ENCODE data around the gene FBXL5. TPM values are rescaled to one million over a fixed set of nuclear protein-coding genes. Genes with fewer than 3 reads are reported as not detected.

The FBXL5 gene
- total and polyA plus RNA-seq, 2 donors (not counting 3 experiments of a cell fraction or from before 2014, with no cell fraction given) = 42.2 to 60.2 TPM

GRCh38 chr4:15575966-15576365 lies 79.2 kb downstream of the FBXL5 start:
- no peak overlapping the region for H3K4me2 ChIP-seq (ENCODE audit: insufficient read depth, low read length)
- POLR2A ChIA-PET = no interaction called here
- intact Hi-C loops (cut with micrococcal nuclease) = no loop called here
- no peak overlapping the region for H3K9ac ChIP-seq (replicated peaks; ENCODE audit: extremely low read depth, insufficient read depth, low read length)
- no peaks in the 10 kb centered on the region for H3K4me1 ChIP-seq (ENCODE audit: control insufficient read depth, extremely low read depth, insufficient read depth, low read length)
- H3K27ac ChIP-seq (ENCODE audit: insufficient read depth, low read depth, low read length) = no peak overlapping the region
- H3K79me2 ChIP-seq (ENCODE audit: control insufficient read depth, insufficient read depth, low read length) = no peaks in the 10 kb centered on the region
- H3K27me3 ChIP-seq (ENCODE audit: control insufficient read depth in 2 of 2, insufficient read depth in 2 of 2, low read length in 2 of 2) = no peaks in the 10 kb centered on the region
- CTCF ChIA-PET = interaction anchor here (1.0 to 1.4 kb wide), 2 partner anchors 22 to 97 kb away, joined by 4 read pairs; no protein-coding TSS in a partner anchor
- no peaks in the 10 kb centered on the region for H3K36me3 ChIP-seq (ENCODE audit: control insufficient read depth in 2 of 2, extremely low read depth in 1 of 2, insufficient read depth in 2 of 2, low read length in 2 of 2)
- H4K20me1 ChIP-seq (replicated peaks; ENCODE audit: control insufficient read depth, extremely low read depth, insufficient read depth, low read length) = no peaks in the 10 kb centered on the region
- H2AFZ ChIP-seq (ENCODE audit: low read depth, low read length) = no peak overlapping the region
- H3K9me1 ChIP-seq (replicated peaks; ENCODE audit: control insufficient read depth, extremely low read depth, insufficient read depth, low read length) = no peaks in the 10 kb centered on the region
- dilution Hi-C loops (cut with MboI; ENCODE audit: extremely low pct_ligation_motif_present, low sequenced_read_pairs) = no loop called here
- TF ChIP-seq, protein P1, sequence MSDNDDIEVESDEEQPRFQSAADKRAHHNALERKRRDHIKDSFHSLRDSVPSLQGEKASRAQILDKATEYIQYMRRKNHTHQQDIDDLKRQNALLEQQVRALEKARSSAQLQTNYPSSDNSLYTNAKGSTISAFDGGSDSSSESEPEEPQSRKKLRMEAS (IDR thresholded peaks at IDR 0.05; ENCODE audit: insufficient read depth, insufficient read length) = no peak
- TF ChIP-seq GATA2 (IDR thresholded peaks at IDR 0.05; ENCODE audit: insufficient read depth, insufficient read length, low read depth, low read length) (no peak), POLR2A (IDR thresholded peaks at IDR 0.05; ENCODE audit: low read depth, low read length) (no peak), EZH2 (IDR thresholded peaks at IDR 0.05; ENCODE audit: borderline replicate concordance, low read depth, low read length, severe bottlenecking) (no peak), MYC (IDR thresholded peaks at IDR 0.05; ENCODE audit: low read depth, low read length) (no peak), FOS (IDR thresholded peaks at IDR 0.05; ENCODE audit: borderline replicate concordance, insufficient read depth, low read length) (no peak), JUN (IDR thresholded peaks at IDR 0.05; ENCODE audit: borderline replicate concordance, insufficient read depth, insufficient read length, low read depth) (no peak), POLR2AphosphoS5 (IDR thresholded peaks at IDR 0.05; ENCODE audit: insufficient read depth, low read depth, low read length) (no peak)
- TF ChIP-seq, protein P2, sequence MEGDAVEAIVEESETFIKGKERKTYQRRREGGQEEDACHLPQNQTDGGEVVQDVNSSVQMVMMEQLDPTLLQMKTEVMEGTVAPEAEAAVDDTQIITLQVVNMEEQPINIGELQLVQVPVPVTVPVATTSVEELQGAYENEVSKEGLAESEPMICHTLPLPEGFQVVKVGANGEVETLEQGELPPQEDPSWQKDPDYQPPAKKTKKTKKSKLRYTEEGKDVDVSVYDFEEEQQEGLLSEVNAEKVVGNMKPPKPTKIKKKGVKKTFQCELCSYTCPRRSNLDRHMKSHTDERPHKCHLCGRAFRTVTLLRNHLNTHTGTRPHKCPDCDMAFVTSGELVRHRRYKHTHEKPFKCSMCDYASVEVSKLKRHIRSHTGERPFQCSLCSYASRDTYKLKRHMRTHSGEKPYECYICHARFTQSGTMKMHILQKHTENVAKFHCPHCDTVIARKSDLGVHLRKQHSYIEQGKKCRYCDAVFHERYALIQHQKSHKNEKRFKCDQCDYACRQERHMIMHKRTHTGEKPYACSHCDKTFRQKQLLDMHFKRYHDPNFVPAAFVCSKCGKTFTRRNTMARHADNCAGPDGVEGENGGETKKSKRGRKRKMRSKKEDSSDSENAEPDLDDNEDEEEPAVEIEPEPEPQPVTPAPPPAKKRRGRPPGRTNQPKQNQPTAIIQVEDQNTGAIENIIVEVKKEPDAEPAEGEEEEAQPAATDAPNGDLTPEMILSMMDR (IDR thresholded peaks at IDR 0.05; ENCODE audit: extremely low read depth in 1 of 2, insufficient read depth in 1 of 2, low read depth in 1 of 2, low read length in 2 of 2) = no peak
- BruUV-seq (replicated peaks) = no TSS peak
- H3K4me3 ChIP-seq (replicated peaks in 1 of 3; ENCODE audit: insufficient read depth in 1 of 3, low read depth in 1 of 3, low read length in 3 of 3) = no peak overlapping the region
- FAIRE-seq (no peak), DNase-seq (ENCODE audit: low read depth, low spot score) (no peak)
- H3K9me3 ChIP-seq (replicated peaks; ENCODE audit: control insufficient read depth, insufficient read depth, low read length) = no peaks in the 10 kb centered on the region
